Retina (tissue), 1 donor: Measurements from ENCODE around the gene ZBTB12.

Experiments used
- DNase-seq: peaks from one replicate; pipeline ENCODE4 v3.0.0-alpha.2; 2016

The ZBTB12 gene

GRCh38 chr6:31896493-31896855 lies 5.4 kb downstream of the ZBTB12 start:
- DNase-seq, result no peak

GRCh38 chr6:31892821-31893220 lies 9.1 kb downstream of the ZBTB12 start:
- DNase-seq, result no peak

DNA sequence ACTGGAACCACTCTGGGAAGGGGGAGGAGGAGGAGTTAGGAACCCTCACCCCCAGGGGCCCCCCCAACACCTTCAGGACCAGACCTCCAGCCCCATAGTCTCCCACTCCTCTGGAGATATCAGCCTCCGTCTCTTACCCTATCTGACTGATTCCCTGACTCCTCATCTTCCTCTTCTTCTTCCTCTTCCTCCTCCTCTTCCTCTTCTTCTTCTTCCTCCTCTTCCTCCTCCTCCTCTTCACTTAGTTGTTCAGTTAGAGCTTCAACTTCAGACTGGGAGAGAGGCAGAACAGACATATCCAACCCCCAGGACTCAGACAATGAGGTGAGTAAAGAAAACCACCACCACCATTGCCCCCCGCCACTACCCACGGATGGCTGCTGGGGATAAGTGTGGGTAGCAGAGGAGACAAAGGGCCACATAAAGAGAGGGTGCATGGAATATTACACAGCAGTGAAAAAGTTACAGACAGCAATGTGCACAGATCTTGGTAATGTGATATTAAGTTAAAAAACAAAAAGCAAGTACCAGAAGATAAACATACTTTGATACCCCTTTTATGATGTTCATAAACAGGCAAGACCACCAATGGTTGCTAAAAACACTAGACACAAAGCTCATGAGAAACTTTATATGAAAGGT lies 12.4 kb downstream of the ZBTB12 start:
- DNase-seq, result no peak

DNA sequence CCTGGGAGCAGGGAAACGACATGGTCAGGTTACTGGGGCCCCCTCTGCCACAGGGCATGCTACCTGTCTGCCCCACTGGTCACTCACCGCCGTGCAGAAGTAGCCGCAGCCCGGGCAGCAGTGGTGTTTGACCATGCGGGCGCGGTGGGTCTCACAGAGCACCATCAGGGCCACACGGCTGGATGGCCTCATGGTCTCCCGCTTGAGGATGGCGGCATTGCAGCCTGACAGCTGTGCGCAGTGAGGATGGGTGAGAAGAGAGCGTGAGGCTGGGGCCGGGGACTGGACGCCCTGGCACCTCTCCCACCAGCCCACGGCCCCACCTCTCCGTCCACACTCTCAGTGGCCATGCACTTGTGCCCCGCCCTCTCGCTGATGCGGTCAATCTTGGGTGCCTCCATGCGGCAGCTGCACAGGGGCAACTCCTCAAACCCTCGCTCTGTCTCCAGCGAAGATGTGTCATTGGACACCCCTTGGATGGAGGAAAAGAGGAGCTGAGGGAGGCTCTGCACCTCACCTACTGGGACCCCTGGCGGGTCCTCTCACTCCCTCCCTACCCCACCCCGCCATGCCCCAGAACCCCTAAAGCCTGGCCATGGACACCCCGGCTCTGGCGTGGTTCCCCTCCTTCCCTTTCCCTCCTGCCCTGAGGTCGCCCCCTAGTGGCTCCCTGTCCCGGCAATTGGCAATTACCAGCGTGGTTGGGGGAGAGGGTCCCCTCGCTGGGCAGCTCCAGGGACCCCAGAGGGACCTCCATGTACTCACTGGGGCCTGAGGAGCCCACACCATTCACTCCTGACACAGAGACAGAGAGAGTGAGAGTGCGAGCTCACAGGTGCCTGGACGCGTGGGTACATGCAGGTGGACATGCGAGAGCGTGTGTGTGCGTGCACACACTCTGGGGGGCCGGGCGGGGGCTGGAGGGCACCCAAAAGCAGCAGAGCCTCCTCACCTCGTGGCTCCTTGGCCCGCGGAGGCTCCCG lies 13.3 kb downstream of the ZBTB12 start:
- no peak for DNase-seq

GRCh38 chr6:31887173-31888007 lies 14.5 kb downstream of the ZBTB12 start:
- DNase-seq, result no peak

DNA sequence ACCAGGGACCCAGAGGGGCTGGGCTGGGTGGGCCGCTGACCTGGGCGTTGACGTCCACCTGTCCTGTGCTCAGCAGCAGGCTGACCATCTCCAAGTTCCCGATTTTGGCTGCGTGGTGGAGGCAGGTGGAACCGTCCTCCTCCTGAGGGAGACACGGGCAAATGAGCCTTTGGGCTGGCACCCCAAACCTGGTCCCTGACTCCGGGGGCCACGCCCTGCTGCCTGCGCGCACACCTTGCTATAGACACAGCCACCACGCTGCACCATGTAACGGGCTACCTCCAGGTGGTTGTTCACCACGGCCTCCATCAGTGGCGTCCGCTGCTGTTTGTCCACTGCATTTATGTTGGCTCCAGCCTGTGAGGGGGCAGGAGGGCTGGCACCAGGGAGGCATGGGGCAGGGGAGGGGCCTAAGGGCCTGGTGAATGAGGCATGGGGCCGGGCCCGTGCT lies 15.3 kb downstream of the ZBTB12 start:
- DNase-seq, result no peak

GRCh38 chr6:31884528-31885035 lies 17.3 kb downstream of the ZBTB12 start:
- no peak for DNase-seq

DNA sequence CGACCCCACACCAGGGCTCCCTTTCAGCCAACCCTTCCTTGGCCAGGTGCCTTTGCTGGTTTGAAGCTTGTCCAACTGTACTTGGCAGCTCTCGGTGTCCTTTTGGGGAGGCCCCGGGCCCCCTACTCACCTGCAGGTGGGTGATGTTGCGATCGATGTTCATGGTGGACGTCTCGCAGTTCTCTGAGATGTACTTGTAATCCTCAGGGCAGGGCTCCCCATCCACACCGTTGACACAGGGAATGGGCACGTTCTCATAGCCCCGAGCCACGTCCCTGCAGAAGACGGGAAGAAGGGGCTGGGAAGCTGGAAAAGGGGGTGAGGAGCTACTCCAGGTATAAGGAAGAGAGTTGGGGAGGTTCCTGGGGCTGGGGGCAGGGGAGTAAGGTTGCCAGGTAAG lies 18.2 kb downstream of the ZBTB12 start:
- no peak for DNase-seq

DNA sequence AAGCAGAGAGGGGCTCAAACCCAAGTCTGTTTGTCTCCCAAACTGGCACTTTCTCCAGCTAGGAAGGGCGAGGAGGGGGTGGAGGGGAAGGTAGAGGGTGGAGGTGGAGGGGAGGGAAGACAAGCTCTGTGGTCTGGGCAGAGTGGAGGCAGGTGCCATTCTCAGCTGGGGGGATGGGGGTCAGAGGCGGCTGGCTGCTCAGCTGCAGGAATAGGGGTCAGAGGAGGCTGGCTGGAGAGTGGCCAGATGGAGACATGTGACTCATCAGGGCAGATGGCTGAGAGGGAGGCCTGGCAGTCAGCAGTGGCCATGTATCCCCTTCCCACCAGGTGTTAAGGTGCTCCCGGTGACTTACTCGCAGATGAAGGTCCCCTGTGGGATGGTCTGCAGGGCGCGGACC lies 19.5 kb downstream of the ZBTB12 start:
- DNase-seq, result no peak

GRCh38 chr6:31881136-31881859 lies 20.6 kb downstream of the ZBTB12 start:
- no peak for DNase-seq

DNA sequence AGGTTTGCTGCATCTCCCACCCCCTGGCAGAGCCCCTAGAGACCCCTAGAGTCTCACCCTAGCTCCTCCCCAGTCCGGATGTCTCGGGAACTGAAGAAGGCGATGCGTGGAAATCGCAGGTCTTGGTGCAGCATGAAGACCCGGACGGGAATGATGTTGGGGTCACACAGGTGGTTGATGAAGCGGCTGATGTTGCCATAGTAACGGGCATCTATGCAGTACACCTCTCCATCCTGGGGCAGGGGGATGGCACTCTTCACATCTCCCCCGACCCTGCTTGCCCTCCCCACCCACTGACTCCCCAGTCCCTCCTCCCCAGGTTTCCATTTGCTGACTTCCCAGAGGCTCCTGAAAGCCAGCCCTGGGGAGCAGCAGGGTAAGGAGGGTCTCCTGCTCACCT lies 21.3 kb downstream of the ZBTB12 start:
- DNase-seq, result no peak

GRCh38 chr6:31879901-31880300 lies 22.0 kb downstream of the ZBTB12 start:
- DNase-seq, result no peak

GRCh38 chr6:31879143-31879542 lies 22.7 kb downstream of the ZBTB12 start:
- DNase-seq, result no peak

- no peak for DNase-seq
Observed at GRCh38 chr6:31878726-31879125, 23.2 kb downstream of the ZBTB12 start, which contains the start of gene SLC44A4. TSS of gene SLC44A4 (minus strand) at chr6:31878997. CDS start at chr6:31878980, 17 bp downstream.

GRCh38 chr6:31878222-31878621 lies 23.7 kb downstream of the ZBTB12 start:
- DNase-seq, result no peak

DNA sequence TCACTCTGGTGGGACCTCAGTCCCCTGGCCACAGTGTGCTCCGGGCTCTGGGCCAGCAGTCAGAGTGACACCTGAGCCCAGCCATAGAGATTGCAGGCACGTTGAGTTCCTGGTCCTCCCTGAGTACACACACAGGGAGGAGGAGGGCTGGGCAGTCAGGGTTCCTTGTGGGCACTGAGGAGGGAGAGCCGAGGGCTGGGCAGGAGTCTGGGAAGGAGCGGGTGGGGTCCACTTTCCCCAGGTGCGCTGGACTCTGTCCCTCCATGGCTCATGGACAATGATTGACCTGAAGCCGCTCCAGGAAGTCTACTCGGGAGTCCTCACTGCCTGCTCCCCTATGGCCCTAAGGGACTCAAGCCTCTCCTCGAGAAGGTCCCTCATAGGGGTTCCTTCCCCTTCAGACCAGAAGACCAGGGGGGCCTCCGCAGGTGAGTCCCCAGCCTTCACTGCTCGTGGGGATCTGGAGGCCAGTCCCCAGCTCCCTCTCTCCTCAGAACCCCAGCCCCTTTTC lies 24.2 kb downstream of the ZBTB12 start:
- no peak for DNase-seq

DNA sequence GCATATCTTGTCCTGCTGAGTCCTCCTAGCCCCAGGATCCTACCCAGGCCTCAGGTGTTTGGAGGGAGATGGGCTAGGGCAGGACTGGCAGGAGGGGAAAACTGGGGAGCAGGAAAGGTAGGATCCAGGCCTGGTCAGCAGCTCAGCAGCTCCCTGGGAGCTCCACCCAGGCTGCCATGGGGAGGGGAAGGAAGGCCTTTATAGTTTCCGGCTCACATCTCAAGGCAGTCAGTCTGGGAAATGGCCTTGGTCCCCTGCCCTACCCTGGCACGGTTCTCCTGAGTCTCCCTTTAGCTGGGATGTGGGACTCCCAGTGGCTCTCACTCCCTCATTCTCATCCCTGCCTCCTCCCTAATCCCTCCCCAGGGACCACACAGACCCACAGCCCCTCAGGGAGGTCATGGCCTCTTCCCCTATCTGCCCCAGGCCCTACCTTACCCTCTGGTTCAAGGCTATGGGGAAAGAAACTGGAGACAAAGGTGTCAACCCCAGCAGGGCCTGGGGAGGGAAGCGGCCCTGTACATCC lies 24.7 kb downstream of the ZBTB12 start:
- DNase-seq, result no peak

DNA sequence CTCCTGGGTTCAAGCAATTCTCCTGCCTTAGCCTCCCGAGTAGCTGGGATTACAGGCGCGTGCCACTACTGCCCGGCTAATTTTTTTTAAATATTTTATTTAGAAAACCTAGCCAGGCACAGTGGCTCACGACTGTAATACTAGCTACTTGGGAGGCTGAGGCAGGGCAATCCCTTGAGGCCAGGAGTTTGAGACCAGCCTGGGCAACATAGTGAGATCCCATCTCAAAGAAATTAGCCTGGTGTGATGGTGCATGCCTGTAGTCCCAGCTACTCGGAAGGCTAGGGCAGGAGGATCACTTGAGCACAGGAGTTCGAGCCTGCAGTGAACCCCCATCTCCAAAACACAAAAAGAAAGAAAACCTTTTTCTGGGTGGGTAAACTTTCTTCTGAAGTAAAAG lies 25.5 kb downstream of the ZBTB12 start:
- DNase-seq, result no peak

DNA sequence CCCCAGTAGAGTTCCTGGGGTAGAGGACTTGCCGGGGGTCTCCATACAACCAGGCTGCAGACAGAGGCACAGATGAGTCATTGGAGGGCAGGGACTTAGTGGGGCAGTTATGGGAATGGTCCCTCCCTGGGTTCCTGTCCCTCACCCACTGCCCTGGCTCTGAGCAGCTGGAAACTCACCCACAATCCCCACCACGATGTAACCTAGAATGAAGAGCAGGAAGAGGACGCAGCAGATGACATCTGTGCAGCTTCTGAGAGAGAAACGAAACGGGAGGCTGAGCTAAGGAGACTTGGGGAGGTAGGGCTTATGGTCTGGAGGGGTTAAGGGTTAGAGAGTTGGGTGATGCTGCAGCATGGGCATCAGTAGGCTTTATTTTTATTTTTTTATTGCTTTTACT lies 26.0 kb downstream of the ZBTB12 start:
- DNase-seq, result no peak

- no peak for DNase-seq
Observed at GRCh38 chr6:31874836-31875572, 26.9 kb downstream of the ZBTB12 start.

DNA sequence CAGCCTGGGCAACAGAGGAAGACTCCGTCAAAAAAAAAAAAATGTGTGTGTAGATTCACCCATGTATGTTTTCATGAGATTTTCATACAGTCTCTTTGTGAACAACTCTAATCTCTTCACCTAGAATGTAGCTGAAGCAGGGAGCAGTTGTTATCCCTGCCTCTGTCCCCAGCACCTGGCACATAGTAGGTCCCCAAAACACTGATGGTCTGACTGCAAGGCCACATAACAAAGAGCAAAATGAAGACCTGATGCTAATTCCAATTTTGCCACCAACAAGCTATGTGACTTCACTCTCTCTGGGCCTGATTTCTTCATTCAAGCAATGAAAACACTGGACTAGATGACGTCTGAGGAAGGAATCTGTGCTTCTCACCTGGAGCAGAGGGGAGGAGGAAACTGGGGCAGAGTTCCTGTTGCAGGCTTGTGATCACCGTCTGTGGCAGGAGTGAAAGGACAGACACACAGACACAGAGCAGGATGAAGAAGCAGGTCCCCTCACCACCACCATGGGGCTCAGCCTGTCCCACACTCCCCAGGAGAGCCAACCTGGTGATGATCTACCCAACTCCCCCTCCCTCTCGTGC lies 27.7 kb downstream of the ZBTB12 start:
- no peak for DNase-seq
